GM18870 (cell line): ENCODE data around the gene TWIST2.

Source experiments
- ATAC-seq: cut with Tn5 transposase; IDR thresholded peaks from one replicate; pipeline ENCODE4 v1.9.1; 2021; ENCODE audit warnings: moderate library complexity; ENCODE audit not compliant: unreplicated experiment

The TWIST2 gene

DNA sequence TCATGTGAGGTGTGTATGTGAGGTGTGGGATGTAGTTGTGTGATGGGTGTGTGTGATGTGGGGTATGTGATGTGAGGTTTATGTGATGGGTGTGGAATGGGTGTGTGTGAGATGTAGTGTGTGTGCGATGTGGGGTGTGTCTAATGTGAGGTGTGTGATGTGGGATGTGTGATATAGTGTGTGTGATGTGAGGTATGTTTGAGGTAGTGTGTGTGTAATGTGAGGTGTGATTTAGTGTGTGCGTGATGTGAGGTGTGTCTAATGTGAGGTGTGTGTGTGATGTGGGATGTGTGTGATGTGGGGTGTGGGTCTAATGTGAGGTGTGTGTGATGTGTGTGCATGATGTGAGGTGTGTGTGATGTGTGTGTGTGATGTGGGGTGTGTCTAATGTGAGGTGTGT lies 55.3 kb downstream of the TWIST2 start:
- ATAC-seq: no peak

DNA sequence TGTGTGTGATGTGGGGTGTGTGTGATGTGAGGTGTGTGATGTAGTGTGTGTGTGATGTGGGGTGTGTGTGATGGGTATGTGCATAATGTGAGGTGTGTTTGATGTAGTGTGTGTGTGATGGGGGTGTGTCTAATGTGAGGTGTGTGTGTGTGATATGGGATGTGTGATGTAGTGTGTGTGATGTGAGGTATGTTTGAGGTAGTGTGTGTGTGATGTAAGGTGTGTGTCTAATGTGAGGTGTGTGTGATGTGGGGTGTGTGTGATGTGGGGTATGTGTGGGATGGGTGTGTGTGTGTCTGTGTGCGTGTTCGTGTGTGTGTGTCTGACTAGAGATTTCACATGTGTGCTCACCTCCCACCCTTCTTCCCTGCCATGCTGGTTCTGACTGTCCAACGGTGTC lies 56.3 kb downstream of the TWIST2 start:
- ATAC-seq: no peak

DNA sequence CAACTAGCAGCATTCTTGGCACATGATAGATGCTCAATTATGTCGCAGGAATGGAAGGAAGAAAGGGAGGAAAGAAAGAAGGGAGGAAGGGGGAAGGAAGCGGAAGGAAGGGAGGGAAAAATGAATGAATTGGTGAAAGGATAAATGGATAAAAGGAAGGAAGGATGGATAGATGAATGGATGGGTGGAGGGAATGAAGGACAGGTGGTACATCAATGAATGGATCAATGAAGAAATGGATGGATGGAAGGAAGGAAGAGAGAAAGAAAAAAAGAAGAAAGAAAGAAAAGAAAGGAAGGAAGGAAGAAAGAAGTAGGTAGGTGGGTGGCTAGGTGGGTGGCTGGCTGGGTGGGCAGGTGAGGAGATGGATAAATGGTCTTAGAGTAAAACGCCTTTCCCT lies 56.8 kb downstream of the TWIST2 start:
- no peak for ATAC-seq

DNA sequence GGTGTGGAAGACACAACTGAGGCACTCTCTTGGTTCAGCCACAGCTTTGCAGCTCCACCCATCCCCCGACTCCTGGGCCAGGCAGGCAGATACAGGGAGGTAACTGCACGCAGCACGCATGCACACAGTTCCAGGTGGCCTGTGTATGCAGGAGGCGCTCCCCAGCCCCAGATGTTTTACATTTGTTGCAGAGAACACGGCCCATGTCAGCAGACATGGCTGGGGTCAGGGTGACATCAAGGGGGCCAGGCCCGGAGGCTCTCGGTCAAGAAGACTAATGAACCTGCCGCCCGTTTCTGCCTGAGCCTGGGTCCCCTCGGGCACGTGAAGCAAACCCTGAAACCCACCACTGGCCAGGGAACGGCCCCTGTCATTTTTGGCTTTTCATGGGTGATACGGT lies 57.3 kb downstream of the TWIST2 start:
- no peak for ATAC-seq

DNA sequence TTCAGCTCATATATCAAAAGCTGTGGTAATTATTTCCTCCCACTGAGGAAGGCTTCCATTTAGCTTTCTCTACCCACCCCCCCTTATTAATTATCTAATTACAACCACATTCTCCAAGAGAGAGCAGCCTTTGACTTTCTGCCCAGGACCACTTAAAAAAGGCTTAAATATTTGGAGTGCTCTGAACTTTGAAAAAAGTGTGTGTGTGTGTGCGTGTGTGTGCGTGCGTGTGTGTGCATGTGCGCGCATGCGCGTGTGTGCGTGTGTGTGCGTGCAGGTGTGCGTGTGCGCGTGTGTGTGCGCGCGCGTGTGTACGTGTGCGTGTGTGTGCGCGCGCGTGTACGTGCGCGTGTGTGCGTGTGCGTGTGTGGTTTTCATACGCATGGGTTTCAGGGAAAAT lies 57.8 kb downstream of the TWIST2 start:
- no peak for ATAC-seq

DNA sequence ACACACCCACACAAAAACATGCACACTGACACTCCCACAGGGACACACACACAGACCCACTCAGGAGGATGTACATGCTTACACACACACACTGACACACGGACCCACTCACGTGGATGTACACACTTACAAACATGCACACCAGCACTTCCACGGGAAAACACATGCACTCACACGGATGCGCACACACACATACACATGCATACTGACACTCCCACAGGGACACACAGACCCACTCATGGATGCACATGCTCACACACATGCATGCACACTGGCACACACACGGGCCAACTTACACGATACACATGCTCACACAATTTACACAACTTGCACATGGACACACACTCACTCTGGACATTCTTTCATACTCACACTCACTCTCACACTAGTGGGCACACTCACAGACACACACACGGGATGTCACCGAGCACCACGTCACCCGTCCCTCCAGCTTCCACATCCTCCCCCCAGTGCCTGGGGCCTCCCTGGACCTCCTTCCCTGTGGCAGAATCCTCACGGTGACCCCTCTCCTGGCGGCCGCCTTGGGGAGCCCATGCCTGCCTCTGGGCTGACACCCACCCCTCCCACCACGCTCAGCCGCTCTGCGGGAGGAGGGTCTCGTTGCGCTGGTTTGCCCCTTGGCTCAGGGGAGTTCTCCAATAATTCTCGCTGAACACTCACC lies 58.5 kb downstream of the TWIST2 start:
- no peak for ATAC-seq

DNA sequence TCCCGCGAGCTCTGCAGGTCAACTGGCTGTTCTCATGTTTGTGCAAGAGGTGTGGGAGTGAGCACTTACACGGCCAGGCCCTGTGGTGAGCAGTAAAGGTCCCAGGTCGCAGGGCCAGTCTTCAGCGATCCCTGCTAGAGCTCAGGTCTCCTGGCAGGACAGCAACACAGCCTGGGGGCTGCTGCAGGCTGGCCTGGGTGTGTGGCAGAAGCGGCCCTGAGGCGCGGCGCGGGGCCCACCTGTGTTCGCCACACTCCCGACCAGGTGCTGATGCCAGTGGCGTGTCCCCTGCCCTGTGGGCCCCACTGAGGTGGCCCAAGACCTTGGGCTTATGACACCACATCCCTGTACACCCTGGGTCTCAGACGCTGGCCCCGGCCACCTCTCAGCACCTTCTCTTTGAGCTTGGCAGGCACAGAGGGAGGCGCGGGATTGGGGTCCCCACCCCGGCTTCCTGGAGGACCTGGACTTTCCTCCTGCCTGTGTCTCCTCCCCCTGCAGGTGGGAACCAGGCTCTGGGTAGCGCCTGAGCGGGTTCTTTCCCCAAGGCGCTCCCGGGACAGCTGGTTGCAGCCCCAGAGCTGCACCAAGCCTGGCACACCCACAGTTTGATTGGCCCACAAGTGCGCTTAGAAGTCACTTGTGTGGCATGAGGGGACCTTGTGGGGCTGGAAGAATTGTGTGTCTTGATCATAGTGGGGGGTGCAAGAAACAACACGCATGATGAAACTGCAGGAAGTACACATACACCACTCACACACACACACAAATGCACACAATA lies 59.2 kb downstream of the TWIST2 start:
- no peak for ATAC-seq

DNA sequence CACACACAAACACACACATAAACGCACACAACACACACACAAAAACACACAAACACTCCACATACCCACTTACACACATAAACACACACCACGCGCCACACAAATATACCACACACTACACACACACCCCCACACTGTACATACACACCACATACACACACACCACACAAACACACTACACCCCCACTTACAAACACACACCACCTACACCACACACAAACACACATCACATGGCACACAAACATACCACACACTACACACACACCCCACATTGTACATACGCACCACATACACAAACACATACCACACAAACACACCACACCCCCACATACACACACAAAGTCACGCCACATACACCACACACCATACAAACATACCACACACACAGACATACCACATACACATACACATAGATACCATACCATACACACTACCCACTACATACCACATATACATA lies 59.9 kb downstream of the TWIST2 start:
- no peak for ATAC-seq

DNA sequence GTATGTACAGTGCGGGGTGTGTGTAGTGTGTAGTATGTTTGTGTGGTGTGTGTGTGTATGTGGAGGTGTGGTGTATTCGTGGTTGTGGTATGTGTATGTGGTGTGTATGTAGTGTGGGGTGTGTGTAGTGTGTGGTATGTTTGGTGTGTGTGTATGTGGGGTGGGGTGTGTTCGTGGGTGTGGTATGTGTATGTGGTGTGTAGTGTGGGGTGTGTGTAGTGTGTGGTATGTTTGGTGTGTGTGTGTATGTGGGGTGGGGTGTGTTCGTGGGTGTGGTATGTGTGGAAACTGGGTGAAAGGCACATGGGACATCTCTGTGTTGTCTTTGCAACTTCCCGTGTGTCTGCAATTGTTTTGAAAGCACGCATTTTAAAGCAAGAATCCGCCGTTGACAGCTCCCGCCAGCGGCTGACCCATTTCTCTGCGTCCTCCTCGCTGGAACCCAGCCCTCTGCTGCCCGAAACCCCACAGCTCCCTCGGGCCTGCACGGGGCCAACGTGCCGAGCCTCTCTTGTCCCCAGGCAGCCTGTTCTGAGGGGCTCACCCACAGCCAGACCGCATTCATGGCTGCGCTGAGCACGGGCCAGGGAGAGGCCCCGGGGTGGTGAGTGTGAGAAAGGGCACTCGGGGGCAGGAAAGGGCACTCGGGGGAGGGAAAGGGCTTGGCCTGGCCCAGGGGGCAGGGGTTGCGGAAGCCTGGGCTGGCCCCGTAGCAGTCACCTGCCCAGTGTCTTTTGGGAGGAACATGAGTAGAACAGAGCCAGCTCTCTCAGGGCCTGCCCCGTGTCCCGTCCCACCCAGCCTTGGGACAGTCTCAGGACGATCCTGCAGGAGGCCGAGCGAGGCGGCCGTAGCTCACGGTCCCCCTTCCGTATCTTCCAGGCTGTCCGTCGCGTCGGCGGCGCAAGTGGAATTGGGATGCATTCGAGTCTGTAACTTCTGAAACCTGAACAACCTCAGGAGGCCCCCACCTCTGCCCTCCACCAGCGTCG lies 61.4 kb downstream of the TWIST2 start:
- ATAC-seq: no peak

DNA sequence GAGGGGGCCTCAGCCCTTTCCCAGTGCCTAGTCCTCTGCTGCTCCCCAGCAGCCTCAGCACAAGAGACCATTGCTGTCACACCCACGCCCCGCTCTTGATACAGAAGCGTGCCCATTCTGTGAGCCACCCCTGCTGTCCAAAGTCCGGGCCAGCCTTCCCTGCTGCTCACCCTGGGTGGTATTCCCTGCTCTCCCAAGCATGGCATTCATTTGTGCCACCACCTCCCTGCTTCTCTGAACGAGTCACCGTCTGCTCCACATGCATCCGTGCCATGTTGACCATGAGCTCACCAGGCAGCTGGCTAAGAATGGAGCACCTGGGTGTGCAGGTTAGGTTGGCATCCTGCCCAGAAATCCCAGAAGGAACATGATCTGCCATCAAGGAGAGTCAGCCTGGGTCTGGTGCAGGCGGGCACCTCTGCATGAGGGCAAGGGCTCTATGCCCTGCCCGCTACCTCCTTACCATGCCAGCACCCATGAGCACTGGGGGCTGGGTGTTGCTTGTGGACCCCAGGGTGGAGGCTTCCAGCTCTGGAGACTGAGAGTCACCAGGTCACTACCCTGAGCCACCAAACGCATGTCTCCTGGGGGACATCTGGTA lies 63.0 kb downstream of the TWIST2 start:
- ATAC-seq: no peak

DNA sequence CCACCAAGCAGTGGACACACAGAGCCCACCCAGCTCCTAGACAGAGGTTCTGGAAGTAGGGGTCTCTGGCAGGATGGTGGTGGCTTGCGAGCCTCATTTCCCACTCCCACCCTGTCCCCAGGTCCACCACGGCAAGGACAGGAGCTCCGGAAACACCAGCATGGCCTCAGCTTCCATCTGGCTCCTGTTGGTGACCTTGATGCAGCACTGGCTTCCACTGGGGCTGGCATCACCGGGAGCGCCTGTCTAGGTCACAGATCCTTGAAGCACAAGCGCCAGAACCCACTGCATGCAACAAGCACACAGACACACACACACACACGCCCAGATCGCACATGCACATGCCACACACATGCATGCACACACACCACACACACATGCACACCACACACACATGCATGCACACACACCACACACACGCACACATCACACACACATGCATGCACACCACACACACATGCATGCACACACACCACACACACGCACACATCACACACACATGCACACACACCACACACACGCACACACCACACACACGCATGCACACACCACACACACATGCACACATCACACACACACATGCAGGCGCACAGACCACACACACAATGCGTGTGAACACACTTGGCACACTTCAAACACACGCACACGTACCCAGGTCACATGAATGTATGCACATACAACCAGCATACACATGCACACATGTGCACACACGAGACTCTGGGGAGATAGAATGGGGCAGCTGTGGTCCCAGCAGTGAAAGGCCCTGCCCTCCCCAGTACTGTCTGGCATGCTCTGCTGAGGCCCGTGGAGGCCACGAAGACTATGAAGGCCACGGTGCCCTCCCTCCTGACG lies 63.7 kb downstream of the TWIST2 start:
- ATAC-seq: no peak

DNA sequence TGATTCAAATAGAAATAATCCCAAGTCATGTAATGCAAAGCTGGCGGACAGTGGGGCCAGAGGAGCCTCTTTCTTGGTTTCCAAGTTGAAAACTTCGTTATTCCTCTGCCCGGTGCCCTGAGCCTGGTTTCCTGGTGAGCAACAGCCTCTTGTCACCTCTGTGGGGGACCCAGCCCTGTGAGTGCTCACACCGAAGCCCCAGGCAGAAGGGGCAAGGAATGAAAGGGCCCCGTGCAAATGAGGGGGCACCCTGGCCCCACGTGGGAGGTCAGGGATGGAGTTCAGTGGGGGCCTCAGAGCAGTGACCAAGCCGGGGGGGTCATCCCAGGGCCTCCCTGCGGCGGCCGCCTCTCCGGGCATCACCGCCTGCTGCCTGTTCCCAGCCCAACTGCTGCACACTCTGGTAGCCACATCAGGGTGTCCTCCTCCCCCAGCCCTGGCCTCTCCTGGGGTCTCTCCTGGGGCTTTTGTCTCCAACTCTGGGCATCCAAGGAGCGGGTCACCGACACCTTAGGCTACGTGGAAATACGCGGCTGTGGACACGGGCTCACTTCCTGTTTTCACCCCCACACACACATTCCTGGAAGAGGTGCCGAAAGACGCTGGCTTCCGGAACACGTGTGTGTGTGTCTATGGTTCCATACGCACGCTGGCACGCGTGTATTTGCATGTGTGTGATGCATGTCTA lies 64.5 kb downstream of the TWIST2 start:
- ATAC-seq: no peak

DNA sequence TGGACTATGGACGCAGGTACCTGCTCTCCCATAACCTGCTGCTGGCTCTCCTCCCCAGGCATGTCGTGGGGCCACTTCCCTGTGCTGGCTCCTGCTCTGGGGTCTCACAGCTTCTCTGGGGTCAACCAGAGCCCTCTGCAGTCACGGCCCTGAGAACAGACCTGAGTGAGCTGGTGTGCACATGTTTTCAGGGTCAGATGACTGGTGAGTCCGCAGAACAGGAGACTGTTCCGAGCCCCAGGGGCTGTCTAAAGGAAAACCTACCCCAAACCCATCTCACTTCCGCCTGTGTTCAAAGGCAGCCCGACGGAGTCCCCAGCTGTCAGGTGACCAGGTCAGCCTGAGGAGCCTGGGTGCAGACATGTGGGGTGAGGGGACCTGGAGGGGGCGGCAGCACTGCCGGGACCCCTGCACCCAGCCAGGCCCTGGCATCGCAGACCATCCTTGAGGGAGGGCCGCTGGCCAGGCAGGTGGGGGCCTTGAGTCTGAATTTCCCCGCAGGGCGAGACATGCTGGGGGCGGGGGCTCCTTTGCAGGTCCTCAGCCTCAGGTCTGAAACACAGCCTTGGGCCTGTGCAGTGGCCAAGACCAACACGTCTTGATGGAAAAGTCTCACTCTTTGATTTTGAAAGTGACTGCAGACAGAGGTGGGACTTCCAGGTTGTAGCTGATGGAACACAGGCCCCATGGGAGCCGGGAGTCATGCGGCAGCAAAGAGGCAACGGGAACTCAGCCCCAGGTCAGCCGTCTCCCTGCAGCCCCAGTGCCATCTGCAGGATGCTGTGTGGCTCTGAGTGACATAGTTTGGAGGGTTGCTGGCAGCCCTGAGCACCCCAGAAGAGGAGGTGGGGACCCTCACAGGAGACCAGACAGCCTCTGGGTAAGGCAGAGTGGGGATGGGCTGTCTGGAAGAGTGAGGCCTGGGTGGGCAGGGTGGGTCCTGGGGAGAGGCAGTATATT lies 65.3 kb downstream of the TWIST2 start:
- no peak for ATAC-seq

DNA sequence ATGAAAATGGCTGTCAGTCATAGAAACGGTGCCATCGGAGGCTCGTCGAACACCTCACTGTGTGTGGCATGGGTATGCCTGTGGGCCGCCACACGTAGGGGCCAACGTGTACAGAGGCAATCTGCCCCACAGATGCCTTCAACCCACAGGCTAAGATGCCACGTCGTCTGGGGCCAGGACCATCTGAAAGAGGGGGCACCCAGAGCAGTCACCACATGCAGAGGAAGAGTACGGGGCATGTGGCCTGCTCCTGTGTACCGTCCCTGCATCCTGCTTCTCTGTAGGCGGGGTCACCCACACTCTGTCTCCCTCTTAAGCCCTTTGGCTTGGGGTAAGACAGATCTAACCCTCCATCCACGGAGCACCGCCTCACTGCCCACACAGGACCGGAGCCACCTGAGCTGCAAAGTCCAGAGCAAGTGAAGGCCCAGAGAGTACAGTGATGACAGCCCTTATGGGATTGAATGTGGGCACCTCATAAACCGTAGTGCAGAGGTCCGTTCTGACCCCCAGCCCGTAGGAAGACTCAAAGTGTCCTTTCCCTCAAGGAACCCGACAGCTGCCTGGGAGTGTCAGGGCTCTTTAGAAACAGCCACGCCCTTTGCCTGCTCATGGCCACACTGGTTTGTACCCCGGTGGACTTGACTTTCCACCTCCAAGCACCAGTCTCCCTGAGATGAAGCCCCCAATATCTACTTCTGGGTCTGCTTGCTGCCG lies 66.2 kb downstream of the TWIST2 start:
- no peak for ATAC-seq

DNA sequence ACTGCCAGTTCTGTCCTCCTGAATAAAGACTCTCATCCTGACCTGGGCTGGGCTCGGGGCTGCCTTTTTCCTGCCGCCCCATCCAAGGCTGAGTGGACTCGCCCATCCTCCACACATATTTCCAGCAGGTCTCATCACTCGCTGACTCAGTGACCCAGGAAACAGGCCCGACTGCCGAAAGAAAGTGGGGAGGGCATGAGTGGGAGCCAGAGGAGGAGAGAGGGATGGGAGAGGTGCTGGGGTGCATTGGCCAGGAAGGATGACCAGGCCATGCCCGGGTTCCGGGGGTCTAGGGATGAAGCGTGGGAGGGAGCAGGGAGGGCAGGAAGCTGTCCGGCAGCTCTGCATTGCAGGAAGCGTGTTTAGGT lies 66.7 kb downstream of the TWIST2 start:
- ATAC-seq: no peak

DNA sequence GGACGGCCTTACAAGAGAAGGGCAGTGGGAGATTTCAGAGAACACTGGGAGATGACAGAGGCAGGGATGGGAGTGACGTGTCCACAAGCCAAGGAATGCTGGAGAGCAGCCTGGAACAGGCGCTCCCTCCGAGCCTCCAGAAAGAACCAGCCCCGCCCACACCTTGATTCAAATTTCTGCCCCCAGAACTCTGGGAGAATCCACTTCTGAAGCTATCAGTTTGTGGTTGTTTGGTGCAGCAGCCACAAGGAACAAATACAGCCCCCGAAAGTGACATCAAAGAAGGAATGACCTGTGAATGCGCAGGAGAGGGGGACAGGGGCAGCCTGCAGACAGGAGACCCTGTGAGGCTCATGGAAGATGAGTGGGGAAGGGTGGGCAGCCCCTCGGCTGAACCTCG lies 67.3 kb downstream of the TWIST2 start:
- no peak for ATAC-seq

DNA sequence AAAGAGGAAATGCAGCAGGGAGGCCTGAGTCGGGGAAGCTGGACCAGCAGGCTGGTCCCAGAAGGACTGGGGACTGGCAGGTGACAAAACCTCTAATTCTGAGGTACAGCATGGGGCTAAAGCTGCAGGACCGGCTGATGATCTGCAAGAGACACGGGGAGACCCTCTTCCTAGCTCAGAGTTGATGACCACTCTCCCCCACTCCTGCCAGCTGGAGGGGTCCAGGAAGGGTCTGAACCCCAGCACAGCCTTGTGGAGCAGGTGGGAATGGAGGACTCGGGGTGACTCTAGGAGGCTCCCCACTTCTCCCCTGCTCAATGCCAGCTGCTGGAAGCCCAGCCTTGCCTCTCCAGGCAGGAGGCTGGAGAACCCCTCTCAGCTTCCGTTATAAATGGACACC lies 67.7 kb downstream of the TWIST2 start:
- ATAC-seq: no peak
